ENCODE measurements around the gene MRPL58. TPM values are rescaled to one million over a fixed set of nuclear protein-coding genes. Genes with fewer than 3 reads are reported as not detected.
A peak's percentile ranks its signal among the peaks of the same experiment; 100 is the strongest.

The MRPL58 gene
- total and polyA plus RNA-seq, 2 experiments from 2014 or later, result 38.0 to 66.7 TPM

GRCh38 chr17:75059369-75060345 lies 47.2 kb downstream of the MRPL58 start:
- no peaks in the 10 kb centered on the region for H3K4me1 Mint-ChIP-seq
- Histone ChIP-seq H2AFZ (no peak overlapping the region), H3K4me3 (no peak overlapping the region), H4K20me1 (replicated peaks; ENCODE audit: insufficient read depth) (peaks cover 11% of the 10 kb centered on the region; the same call in 1 of the 2 replicates), H3K4me1 (ENCODE audit: insufficient read depth) (no peaks in the 10 kb centered on the region), H3K27ac (ENCODE audit: low read depth) (peak overlapping the region; percentile 76), H3K27me3 (ENCODE audit: insufficient read depth) (no peaks in the 10 kb centered on the region), H3F3A (replicated peaks; ENCODE audit: low read depth) (0 out of 2 replicates have a peak, but pooled peaks cover 6% of the 10 kb centered on the region), H3K79me2 (replicated peaks; ENCODE audit: insufficient read depth) (peaks cover 23% of the 10 kb centered on the region; the same call in 1 of the 2 replicates), H3K36me3 (ENCODE audit: insufficient read depth) (peaks cover 40% of the 10 kb centered on the region), H3K9me2 (ENCODE audit: insufficient read depth) (no peaks in the 10 kb centered on the region), H3K4me2 (no peak overlapping the region)
- H3K27me3 Mint-ChIP-seq (ENCODE audit: insufficient read depth, low read depth, poor library complexity), result peaks cover under 1% of the 10 kb centered on the region
- H3K4me3 Mint-ChIP-seq, result no peak overlapping the region; the same call in 2 of the 3 replicates
- TF ChIP-seq JUNB (IDR thresholded peaks at IDR 0.05; ENCODE audit: unreplicated experiment), result no peak
- TF ChIP-seq CTCF (conservative IDR thresholded peaks at IDR 0.05; ENCODE audit: low read depth in 2 of 2), result peak; percentile 25 to 44
- H3K36me3 Mint-ChIP-seq (ENCODE audit: low read depth), result peaks cover 73% of the 10 kb centered on the region
- H3K9me3 Mint-ChIP-seq, result no peaks in the 10 kb centered on the region
- peak; percentile 50 for ATAC-seq
- no peak overlapping the region for H3K27ac Mint-ChIP-seq
- peak; percentile 57 for DNase-seq (ENCODE audit: low spot score)

- Histone ChIP-seq H2AFZ (no peak overlapping the region), H3F3A (replicated peaks; ENCODE audit: low read depth) (0 out of 2 replicates have a peak, but pooled peaks cover 6% of the 10 kb centered on the region), H3K9me2 (ENCODE audit: insufficient read depth) (no peaks in the 10 kb centered on the region), H4K20me1 (replicated peaks; ENCODE audit: insufficient read depth) (peaks cover 7% of the 10 kb centered on the region; the same call in 1 of the 2 replicates), H3K36me3 (ENCODE audit: insufficient read depth) (peaks cover 40% of the 10 kb centered on the region), H3K79me2 (replicated peaks; ENCODE audit: insufficient read depth) (peaks cover 15% of the 10 kb centered on the region; the same call in 1 of the 2 replicates), H3K27me3 (ENCODE audit: insufficient read depth) (no peaks in the 10 kb centered on the region), H3K4me2 (no peak overlapping the region), H3K27ac (ENCODE audit: low read depth) (no peak overlapping the region), H3K4me3 (no peak overlapping the region), H3K4me1 (ENCODE audit: insufficient read depth) (no peaks in the 10 kb centered on the region)
- H3K4me3 Mint-ChIP-seq, result no peak overlapping the region
- H3K36me3 Mint-ChIP-seq (ENCODE audit: low read depth), result peaks cover 75% of the 10 kb centered on the region
- H3K27me3 Mint-ChIP-seq (ENCODE audit: insufficient read depth, low read depth, poor library complexity), result peaks cover 4% of the 10 kb centered on the region
- H3K27ac Mint-ChIP-seq, result no peak overlapping the region
- DNase-seq (ENCODE audit: low spot score) (no peak), ATAC-seq (no peak)
- H3K9me3 Mint-ChIP-seq, result no peaks in the 10 kb centered on the region
- H3K4me1 Mint-ChIP-seq, result no peaks in the 10 kb centered on the region
- TF ChIP-seq ZNF462 (CRISPR knock-in tag; IDR thresholded peaks at IDR 0.05), result no peak
- no peak for TF ChIP-seq ZNF114 (CRISPR knock-in tag; IDR thresholded peaks at IDR 0.05)
- no peak for TF ChIP-seq NANOG (IDR thresholded peaks at IDR 0.05; ENCODE audit: borderline replicate concordance)
- no peak for TF ChIP-seq ZNF331 (CRISPR knock-in tag; IDR thresholded peaks at IDR 0.05; ENCODE audit: low read depth)
- TF ChIP-seq EZH2 (IDR thresholded peaks at IDR 0.05; ENCODE audit: low read depth, unreplicated experiment), result no peak
- TF ChIP-seq CREB1 (CRISPR knock-in tag; IDR thresholded peaks at IDR 0.05; ENCODE audit: low read depth), result no peak
- TF ChIP-seq JUNB (IDR thresholded peaks at IDR 0.05; ENCODE audit: unreplicated experiment), result no peak
- TF ChIP-seq STAT1 (IDR thresholded peaks at IDR 0.05; ENCODE audit: unreplicated experiment), result no peak
- no peak for TF ChIP-seq POLR2AphosphoS5 (IDR thresholded peaks at IDR 0.05; ENCODE audit: low read depth)
These were observed 48.1 kb downstream of the MRPL58 start for GRCh38 chr17:75060434-75061054.
